Amniotic stem cell (primary cell): ENCODE measurements around the gene PARN.
A peak's percentile ranks its signal among the peaks of the same experiment; 100 is the strongest.
"Not testable (repeated sequence)": the region's sequence is repeated elsewhere in the genome, so short reads cannot be mapped to it uniquely, and the experiment has no call there.

Experiments used
- DNase-seq: peaks from one replicate; lab custom pipeline; 2025; lab: John Stamatoyannopoulos, UW

PARN gene

GRCh38 chr16:14437426-14437825 is 192.6 kb downstream of the PARN start:
- DNase-seq, result no peak

GRCh38 chr16:14436401-14436955 is 193.6 kb downstream of the PARN start:
- DNase-seq, result no peak

GRCh38 chr16:14434860-14435259 is 195.2 kb downstream of the PARN start:
- no peak for DNase-seq

GRCh38 chr16:14428971-14429637 is 201.0 kb downstream of the PARN start:
- not testable (repeated sequence) for DNase-seq

GRCh38 chr16:14428043-14428442 is 202.0 kb downstream of the PARN start:
- DNase-seq, result no peak

GRCh38 chr16:14427371-14427948 is 202.6 kb downstream of the PARN start:
- DNase-seq, result no peak

GRCh38 chr16:14424595-14424994 is 205.5 kb downstream of the PARN start:
- no peak for DNase-seq

GRCh38 chr16:14423344-14423743 is 206.7 kb downstream of the PARN start:
- DNase-seq, result no peak

GRCh38 chr16:14420721-14421488 is 209.2 kb downstream of the PARN start:
- DNase-seq, result no peak

- DNase-seq, result not testable (repeated sequence)
Observed at GRCh38 chr16:14420243-14420642, 209.8 kb downstream of the PARN start.

- no peak for DNase-seq
Observed at GRCh38 chr16:14419817-14420216, 210.2 kb downstream of the PARN start.

GRCh38 chr16:14418795-14419225 is 211.2 kb downstream of the PARN start:
- DNase-seq, result no peak

GRCh38 chr16:14416184-14416583 is 213.9 kb downstream of the PARN start:
- no peak for DNase-seq

- DNase-seq, result no peak
Observed at GRCh38 chr16:14415291-14415690, 214.8 kb downstream of the PARN start.

- DNase-seq, result peak; percentile 89
Observed at GRCh38 chr16:14409563-14409962, 220.5 kb downstream of the PARN start.

- no peak for DNase-seq
Observed at GRCh38 chr16:14407786-14408399, 222.2 kb downstream of the PARN start.

- no peak for DNase-seq
Observed at GRCh38 chr16:14405611-14406537, 224.2 kb downstream of the PARN start.

- not testable (repeated sequence) for DNase-seq
Observed at GRCh38 chr16:14403001-14403389, 227.1 kb downstream of the PARN start.

GRCh38 chr16:14402114-14403000 is 227.7 kb downstream of the PARN start:
- DNase-seq, result not testable (repeated sequence)

- not testable (repeated sequence) for DNase-seq
Observed at GRCh38 chr16:14401711-14402061, 228.4 kb downstream of the PARN start.
